Ishikawa (cell line): ENCODE measurements around the gene SNF8.

ENCODE experiments used
- CEBPB ChIP-seq: IDR thresholded peaks from 2 replicates; pipeline ENCODE4 v1.6.1; 2012
- CREB1 ChIP-seq: IDR thresholded peaks from 2 replicates; pipeline ENCODE4 v1.6.1; 2012; ENCODE audit warnings: low read depth
- EGR1 ChIP-seq: IDR thresholded peaks from 2 replicates; pipeline ENCODE4 v1.6.1; 2012
- EP300 ChIP-seq: IDR thresholded peaks from 2 replicates; pipeline ENCODE4 v1.6.1; 2012; ENCODE audit warnings: borderline replicate concordance
- FOXM1 ChIP-seq: IDR thresholded peaks from 2 replicates; pipeline ENCODE4 v1.6.1; 2012; ENCODE audit warnings: low read depth, borderline replicate concordance
- NFIC ChIP-seq: IDR thresholded peaks from 2 replicates; pipeline ENCODE4 v1.6.1; 2012
- RAD21 ChIP-seq: IDR thresholded peaks from 2 replicates; pipeline ENCODE4 v1.6.1; 2012; ENCODE audit warnings: low read depth
- TAF1 ChIP-seq: IDR thresholded peaks from 2 replicates; pipeline ENCODE4 v1.6.1; 2012; ENCODE audit warnings: low read depth, mild to moderate bottlenecking
- TCF12 ChIP-seq: IDR thresholded peaks from 2 replicates; pipeline ENCODE4 v1.6.1; 2012; ENCODE audit warnings: low read depth
- TEAD4 ChIP-seq: IDR thresholded peaks from 2 replicates; pipeline ENCODE4 v1.6.1; 2012
- YY1 ChIP-seq: IDR thresholded peaks from 2 replicates; pipeline ENCODE4 v1.6.1; 2012; ENCODE audit warnings: low read depth
- ZBTB7A ChIP-seq: IDR thresholded peaks from 2 replicates; pipeline ENCODE4 v1.6.1; 2012; ENCODE audit warnings: low read depth
- TF ChIP-seq, protein P1 (sequence below): IDR thresholded peaks from 2 replicates; pipeline ENCODE4 v1.6.1; 2012; ENCODE audit warnings: low read depth, mild to moderate bottlenecking
- TF ChIP-seq, protein P2 (sequence below): IDR thresholded peaks from 2 replicates; pipeline ENCODE4 v1.6.1; 2012
- TF ChIP-seq, protein P3 (sequence below): IDR thresholded peaks from 2 replicates; pipeline ENCODE4 v1.6.1; 2012

The SNF8 gene

GRCh38 chr17:48990882-48991357, 46.3 kb upstream of the SNF8 start:
- TF ChIP-seq NFIC (no peak), EP300 (no peak), EGR1 (no peak), TAF1 (no peak), RAD21 (no peak), TEAD4 (no peak), FOXM1 (no peak), ZBTB7A (no peak), CREB1 (no peak), TCF12 (no peak), CEBPB (no peak), YY1 (no peak)
- TF ChIP-seq, protein P1, sequence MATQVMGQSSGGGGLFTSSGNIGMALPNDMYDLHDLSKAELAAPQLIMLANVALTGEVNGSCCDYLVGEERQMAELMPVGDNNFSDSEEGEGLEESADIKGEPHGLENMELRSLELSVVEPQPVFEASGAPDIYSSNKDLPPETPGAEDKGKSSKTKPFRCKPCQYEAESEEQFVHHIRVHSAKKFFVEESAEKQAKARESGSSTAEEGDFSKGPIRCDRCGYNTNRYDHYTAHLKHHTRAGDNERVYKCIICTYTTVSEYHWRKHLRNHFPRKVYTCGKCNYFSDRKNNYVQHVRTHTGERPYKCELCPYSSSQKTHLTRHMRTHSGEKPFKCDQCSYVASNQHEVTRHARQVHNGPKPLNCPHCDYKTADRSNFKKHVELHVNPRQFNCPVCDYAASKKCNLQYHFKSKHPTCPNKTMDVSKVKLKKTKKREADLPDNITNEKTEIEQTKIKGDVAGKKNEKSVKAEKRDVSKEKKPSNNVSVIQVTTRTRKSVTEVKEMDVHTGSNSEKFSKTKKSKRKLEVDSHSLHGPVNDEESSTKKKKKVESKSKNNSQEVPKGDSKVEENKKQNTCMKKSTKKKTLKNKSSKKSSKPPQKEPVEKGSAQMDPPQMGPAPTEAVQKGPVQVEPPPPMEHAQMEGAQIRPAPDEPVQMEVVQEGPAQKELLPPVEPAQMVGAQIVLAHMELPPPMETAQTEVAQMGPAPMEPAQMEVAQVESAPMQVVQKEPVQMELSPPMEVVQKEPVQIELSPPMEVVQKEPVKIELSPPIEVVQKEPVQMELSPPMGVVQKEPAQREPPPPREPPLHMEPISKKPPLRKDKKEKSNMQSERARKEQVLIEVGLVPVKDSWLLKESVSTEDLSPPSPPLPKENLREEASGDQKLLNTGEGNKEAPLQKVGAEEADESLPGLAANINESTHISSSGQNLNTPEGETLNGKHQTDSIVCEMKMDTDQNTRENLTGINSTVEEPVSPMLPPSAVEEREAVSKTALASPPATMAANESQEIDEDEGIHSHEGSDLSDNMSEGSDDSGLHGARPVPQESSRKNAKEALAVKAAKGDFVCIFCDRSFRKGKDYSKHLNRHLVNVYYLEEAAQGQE: no peak
- TF ChIP-seq, protein P2, sequence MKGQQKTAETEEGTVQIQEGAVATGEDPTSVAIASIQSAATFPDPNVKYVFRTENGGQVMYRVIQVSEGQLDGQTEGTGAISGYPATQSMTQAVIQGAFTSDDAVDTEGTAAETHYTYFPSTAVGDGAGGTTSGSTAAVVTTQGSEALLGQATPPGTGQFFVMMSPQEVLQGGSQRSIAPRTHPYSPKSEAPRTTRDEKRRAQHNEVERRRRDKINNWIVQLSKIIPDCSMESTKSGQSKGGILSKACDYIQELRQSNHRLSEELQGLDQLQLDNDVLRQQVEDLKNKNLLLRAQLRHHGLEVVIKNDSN: no peak

DNA sequence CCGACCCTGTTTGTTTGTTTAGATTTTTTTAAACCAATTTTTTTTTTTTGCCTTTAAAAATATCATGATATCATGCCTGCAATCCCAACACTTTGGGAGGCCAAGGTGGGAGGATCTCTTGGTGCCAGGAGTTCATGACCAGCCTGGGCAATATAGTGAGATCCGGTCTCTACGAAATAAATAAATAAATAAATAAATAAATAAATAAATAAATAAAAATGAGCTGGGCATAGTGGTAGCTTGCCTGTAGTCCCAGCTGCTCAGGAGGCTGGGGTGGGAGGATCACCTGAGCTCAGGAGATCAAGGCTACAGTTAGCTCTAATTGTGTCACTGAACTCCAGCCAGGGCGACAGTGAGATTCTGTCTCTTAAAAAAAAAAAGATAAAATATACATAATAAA, 44.5 kb upstream of the SNF8 start:
- TF ChIP-seq TCF12 (no peak), TAF1 (no peak), EGR1 (no peak), ZBTB7A (no peak), YY1 (no peak), CREB1 (no peak), RAD21 (no peak)
- TF ChIP-seq, protein P2: no peak

GRCh38 chr17:48985436-48986245, 41.0 kb upstream of the SNF8 start:
- TF ChIP-seq, protein P3, sequence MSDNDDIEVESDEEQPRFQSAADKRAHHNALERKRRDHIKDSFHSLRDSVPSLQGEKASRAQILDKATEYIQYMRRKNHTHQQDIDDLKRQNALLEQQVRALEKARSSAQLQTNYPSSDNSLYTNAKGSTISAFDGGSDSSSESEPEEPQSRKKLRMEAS: no peak
- no peak for TF ChIP-seq TEAD4

GRCh38 chr17:48981927-48982539, 37.4 kb upstream of the SNF8 start:
- TF ChIP-seq RAD21: no peak
- no peak for TF ChIP-seq TEAD4

DNA sequence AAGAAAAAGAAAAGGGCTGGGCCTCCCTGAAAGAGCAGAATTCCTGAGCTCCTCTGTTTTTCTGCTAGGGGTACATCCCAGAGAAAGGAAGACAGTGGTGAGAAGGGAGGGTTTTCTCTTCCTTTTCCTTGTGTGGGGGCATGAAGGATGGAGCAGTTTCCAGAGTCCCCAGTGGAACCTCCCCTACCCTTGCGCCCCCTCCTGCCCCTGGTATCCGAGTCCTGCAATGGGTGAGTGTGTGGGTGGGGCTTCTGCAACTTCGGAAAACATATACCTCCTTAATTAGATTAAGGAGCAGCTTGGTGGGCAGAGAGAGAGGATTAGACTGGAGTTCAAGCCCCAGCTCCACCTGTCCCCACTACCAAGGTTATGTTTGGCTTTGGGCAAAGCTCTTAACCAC, 29.2 kb upstream of the SNF8 start:
- TF ChIP-seq FOXM1: no peak
- no peak for TF ChIP-seq TEAD4
- TF ChIP-seq RAD21: no peak
- TF ChIP-seq, protein P1: no peak
- TF ChIP-seq, protein P2: no peak
- TF ChIP-seq TAF1: no peak
- TF ChIP-seq YY1: no peak
- no peak for TF ChIP-seq NFIC
- no peak for TF ChIP-seq EGR1
- no peak for TF ChIP-seq CEBPB

- no peak for TF ChIP-seq RAD21
These were observed 28.1 kb upstream of the SNF8 start for GRCh38 chr17:48972749-48973097.
